HL-60/S4 (cell line): Measurements from ENCODE around the gene MAN1C1.

ENCODE experiments used
- in situ Hi-C: fragments of 300-500 bp; cut with MboI; formaldehyde crosslinking; loops from 2 replicates; pipeline ENCODE4 v1.14.3; 2022; ENCODE audit warnings: low sequenced_read_pairs

MAN1C1 gene

GRCh38 chr1:25828491-25828890 lies 211.9 kb downstream of the MAN1C1 start:
- in situ Hi-C loops: no loop called here

- in situ Hi-C loops: no loop called here
Observed at GRCh38 chr1:25829046-25829445, 212.5 kb downstream of the MAN1C1 start.

- in situ Hi-C loops: loop anchor here (10.0 kb wide), 1 partner anchor 173 kb away; no protein-coding TSS in a partner anchor
Observed at GRCh38 chr1:25831569-25832196, 215.1 kb downstream of the MAN1C1 start.

GRCh38 chr1:25832336-25833037 lies 215.9 kb downstream of the MAN1C1 start:
- in situ Hi-C loops: loop anchor here (10.0 kb wide), 1 partner anchor 172 kb away; no protein-coding TSS in a partner anchor

GRCh38 chr1:25833158-25833557 lies 216.6 kb downstream of the MAN1C1 start:
- in situ Hi-C loops: loop anchor here (10.0 kb wide), 1 partner anchor 172 kb away; no protein-coding TSS in a partner anchor
